ENCODE data around the gene TRPM6. TPM values are rescaled to one million over a fixed set of nuclear protein-coding genes. Genes with fewer than 3 reads are reported as not detected.
"Not testable (repeated sequence)": the region's sequence is repeated elsewhere in the genome, so short reads cannot be mapped to it uniquely, and the experiment has no call there.

The TRPM6 gene
- total and polyA plus RNA-seq, 2 experiments from 2014 or later, result not detected

DNA sequence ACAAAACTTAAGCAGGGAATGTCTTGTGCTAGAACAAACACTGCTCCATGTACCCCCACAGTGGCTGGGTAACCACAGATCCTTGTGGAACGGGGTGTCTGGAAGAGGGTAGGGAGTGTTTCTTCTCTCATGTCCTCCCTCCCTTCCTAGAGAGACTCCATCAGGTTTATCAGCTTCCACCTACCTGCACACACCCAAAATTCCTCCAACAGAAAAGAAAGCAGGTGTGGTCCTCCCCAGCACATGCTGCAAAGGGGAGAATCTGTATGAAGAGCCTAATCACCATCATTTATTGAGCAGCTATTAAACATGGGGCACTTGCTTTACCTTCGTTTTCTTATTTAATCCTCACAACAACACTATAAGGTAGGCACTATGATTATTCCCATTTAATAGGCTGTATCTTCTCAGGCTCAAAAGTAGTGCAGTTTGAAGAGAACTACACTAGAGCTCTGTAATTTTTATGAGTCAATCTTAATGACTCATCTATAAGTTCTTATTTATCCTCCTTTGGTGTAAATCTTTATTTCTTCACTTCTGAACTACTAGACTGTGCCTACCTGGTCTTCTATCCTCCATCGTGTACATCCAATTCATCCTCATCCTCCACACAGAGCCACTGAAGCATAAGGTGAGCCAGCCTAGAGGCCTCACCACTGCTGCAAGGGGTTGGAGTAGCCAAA, 33.4 kb upstream of the TRPM6 start:
- H4K20me1 ChIP-seq (ENCODE audit: insufficient read depth), result no peaks in the 10 kb centered on the region
- 26 to 34% methylated on average over 3 of the region's 3 CpGs for WGBS, 2 experiments (ENCODE audit: low coverage in 1 of 2, low lambda C conversion rate in 2 of 2, missing lambda C conversion rate in 2 of 2)

DNA sequence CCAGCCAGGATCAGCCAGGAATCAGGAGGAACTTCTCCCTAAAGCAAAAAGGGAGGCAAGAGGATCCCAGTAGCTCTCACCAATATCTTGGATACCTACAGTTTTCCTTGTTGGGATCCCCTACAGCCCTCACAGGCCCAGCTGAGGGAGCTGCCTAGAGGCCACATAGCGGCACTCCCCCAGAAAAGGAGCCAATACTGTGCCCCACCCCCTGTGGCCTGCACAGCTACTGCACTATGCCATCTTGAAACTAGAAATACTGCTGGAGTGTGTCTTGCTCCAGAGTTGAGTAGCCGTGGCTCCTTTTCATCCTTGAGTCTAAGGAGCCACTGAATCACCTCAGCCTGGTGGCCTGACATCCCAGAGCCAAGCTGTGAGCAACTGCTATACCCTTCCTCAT, 22.3 kb upstream of the TRPM6 start:
- Histone ChIP-seq H3K4me2 (ENCODE audit: unreplicated experiment) (no peak overlapping the region), H3K9ac (no peak overlapping the region), H3K9me3 (ENCODE audit: low read depth) (no peaks in the 10 kb centered on the region), H3K4me3 (no peak overlapping the region), H2AFZ (no peak overlapping the region), H3K36me3 (ENCODE audit: low read depth) (no peaks in the 10 kb centered on the region), H3K4me1 (ENCODE audit: insufficient read depth) (no peaks in the 10 kb centered on the region), H3F3A (ENCODE audit: insufficient read depth) (no peaks in the 10 kb centered on the region), H4K20me1 (ENCODE audit: insufficient read depth) (no peaks in the 10 kb centered on the region), H3K27me3 (replicated peaks; ENCODE audit: insufficient read depth) (no peaks in the 10 kb centered on the region), H3K27ac (no peak overlapping the region), H3K79me2 (ENCODE audit: insufficient read depth) (no peaks in the 10 kb centered on the region), H3K9me2 (ENCODE audit: insufficient read depth) (no peaks in the 10 kb centered on the region)
- 29 to 38% methylated on average over 2 of the region's 2 CpGs for WGBS, 2 experiments (ENCODE audit: low coverage in 1 of 2, low lambda C conversion rate in 2 of 2, missing lambda C conversion rate in 2 of 2)
- no peak for DNase-seq
- in situ Hi-C loops (cut with MboI), result no loop called here
- no peak for TF ChIP-seq EZH2phosphoT487 (IDR thresholded peaks at IDR 0.05; ENCODE audit: insufficient read depth, low read depth)
- no peak for TF ChIP-seq EZH2 (IDR thresholded peaks at IDR 0.05; ENCODE audit: insufficient read depth, poor library complexity, severe bottlenecking)

More for the DNA sequence above, 33.4 kb upstream of the TRPM6 start:
- H3K9me3 ChIP-seq (ENCODE audit: low read depth), result no peaks in the 10 kb centered on the region
- no peak overlapping the region for H3K27ac ChIP-seq
- DNase-seq, result peak; percentile 12
- in situ Hi-C loops (cut with MboI), result no loop called here
- no peak overlapping the region for H3K4me3 ChIP-seq
- TF ChIP-seq EZH2 (IDR thresholded peaks at IDR 0.05; ENCODE audit: insufficient read depth, poor library complexity, severe bottlenecking) (no peak), EZH2phosphoT487 (IDR thresholded peaks at IDR 0.05; ENCODE audit: insufficient read depth, low read depth) (no peak)
- no peaks in the 10 kb centered on the region for H3K79me2 ChIP-seq (ENCODE audit: insufficient read depth)
- no peaks in the 10 kb centered on the region for H3K27me3 ChIP-seq (replicated peaks; ENCODE audit: insufficient read depth)
- no peak overlapping the region for H2AFZ ChIP-seq
- no peak overlapping the region for H3K4me2 ChIP-seq (ENCODE audit: unreplicated experiment)
- no peak overlapping the region for H3K9ac ChIP-seq
- no peaks in the 10 kb centered on the region for H3K36me3 ChIP-seq (ENCODE audit: low read depth)
- H3F3A ChIP-seq (ENCODE audit: insufficient read depth), result no peaks in the 10 kb centered on the region
- H3K9me2 ChIP-seq (ENCODE audit: insufficient read depth), result 0 out of 2 replicates have a peak, but pooled peaks cover 4% of the 10 kb centered on the region
- no peaks in the 10 kb centered on the region for H3K4me1 ChIP-seq (ENCODE audit: insufficient read depth)

DNA sequence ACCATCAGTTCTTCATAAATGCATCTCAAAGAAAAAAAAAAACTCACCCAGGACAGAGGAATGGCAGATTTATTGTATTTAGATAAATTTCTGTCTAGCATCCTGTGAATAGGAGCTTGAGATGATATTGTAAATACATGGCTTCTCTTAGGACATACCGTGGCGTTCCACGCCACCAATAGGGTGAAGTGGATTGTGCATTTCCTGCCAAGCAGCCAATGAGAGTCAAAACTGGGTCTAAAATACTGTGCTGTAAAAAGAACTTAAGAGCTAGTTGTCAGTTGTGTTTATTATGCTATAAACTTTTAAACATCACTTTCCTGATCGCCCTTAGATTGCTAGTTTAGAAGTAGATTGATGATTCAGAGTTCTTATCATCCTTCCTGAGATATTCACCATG, 20.9 kb upstream of the TRPM6 start:
- H3K27ac ChIP-seq, result no peak overlapping the region
- no peaks in the 10 kb centered on the region for H3K9me3 ChIP-seq (ENCODE audit: low read depth)
- in situ Hi-C loops (cut with MboI), result no loop called here
- no peaks in the 10 kb centered on the region for H3K4me1 ChIP-seq (ENCODE audit: insufficient read depth)
- H2AFZ ChIP-seq, result no peak overlapping the region
- no peaks in the 10 kb centered on the region for H3K27me3 ChIP-seq (replicated peaks; ENCODE audit: insufficient read depth)
- WGBS, 2 experiments (ENCODE audit: low coverage in 1 of 2, low lambda C conversion rate in 2 of 2, missing lambda C conversion rate in 2 of 2), result 31 to 41% methylated on average over 4 of the region's 4 CpGs
- no peak overlapping the region for H3K4me2 ChIP-seq (ENCODE audit: unreplicated experiment)
- no peaks in the 10 kb centered on the region for H3K79me2 ChIP-seq (ENCODE audit: insufficient read depth)
- H3K9me2 ChIP-seq (ENCODE audit: insufficient read depth), result no peaks in the 10 kb centered on the region
- no peak overlapping the region for H3K4me3 ChIP-seq
- no peak for DNase-seq
- H3K36me3 ChIP-seq (ENCODE audit: low read depth), result no peaks in the 10 kb centered on the region
- H3F3A ChIP-seq (ENCODE audit: insufficient read depth), result no peaks in the 10 kb centered on the region
- H4K20me1 ChIP-seq (ENCODE audit: insufficient read depth), result no peaks in the 10 kb centered on the region
- no peak overlapping the region for H3K9ac ChIP-seq
- TF ChIP-seq EZH2 (IDR thresholded peaks at IDR 0.05; ENCODE audit: insufficient read depth, poor library complexity, severe bottlenecking) (no peak), EZH2phosphoT487 (IDR thresholded peaks at IDR 0.05; ENCODE audit: insufficient read depth, low read depth) (no peak)

DNA sequence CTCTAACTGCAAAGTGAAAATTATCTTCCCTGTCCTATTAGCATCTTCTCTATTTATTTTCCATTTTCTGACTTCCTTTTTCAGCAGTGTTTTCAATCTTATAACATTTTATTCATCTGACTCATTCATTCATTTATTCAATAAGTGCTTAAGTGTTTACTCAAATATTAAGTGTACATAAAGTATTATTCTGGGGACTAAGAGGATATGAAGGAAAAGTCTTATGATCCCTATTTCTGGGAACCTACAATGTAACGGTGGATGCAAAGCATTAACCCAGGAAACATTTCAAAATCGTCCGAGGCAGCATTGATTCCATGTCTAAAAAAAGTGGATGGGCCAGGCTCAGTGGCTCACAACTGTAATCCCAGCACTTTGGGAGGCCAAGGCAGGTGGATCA, 19.4 kb upstream of the TRPM6 start:
- no peaks in the 10 kb centered on the region for H3K9me2 ChIP-seq (ENCODE audit: insufficient read depth)
- H4K20me1 ChIP-seq (ENCODE audit: insufficient read depth), result no peaks in the 10 kb centered on the region
- H3K9me3 ChIP-seq (ENCODE audit: low read depth), result no peaks in the 10 kb centered on the region
- no peaks in the 10 kb centered on the region for H3K27me3 ChIP-seq (replicated peaks; ENCODE audit: insufficient read depth)
- H3K36me3 ChIP-seq (ENCODE audit: low read depth), result no peaks in the 10 kb centered on the region
- no peaks in the 10 kb centered on the region for H3K4me1 ChIP-seq (ENCODE audit: insufficient read depth)
- no peaks in the 10 kb centered on the region for H3K79me2 ChIP-seq (ENCODE audit: insufficient read depth)
- H3K4me3 ChIP-seq, result no peak overlapping the region
- H3F3A ChIP-seq (ENCODE audit: insufficient read depth), result no peaks in the 10 kb centered on the region
- H3K27ac ChIP-seq, result no peak overlapping the region
- H2AFZ ChIP-seq, result no peak overlapping the region
- no peak overlapping the region for H3K4me2 ChIP-seq (ENCODE audit: unreplicated experiment)
- in situ Hi-C loops (cut with MboI), result no loop called here
- WGBS, 2 experiments (ENCODE audit: low coverage in 1 of 2, low lambda C conversion rate in 2 of 2, missing lambda C conversion rate in 2 of 2), result 64 to 69% methylated on average over 3 of the region's 3 CpGs
- no peak overlapping the region for H3K9ac ChIP-seq
- DNase-seq, result no peak
- TF ChIP-seq EZH2phosphoT487 (IDR thresholded peaks at IDR 0.05; ENCODE audit: insufficient read depth, low read depth), result no peak
- no peak for TF ChIP-seq EZH2 (IDR thresholded peaks at IDR 0.05; ENCODE audit: insufficient read depth, poor library complexity, severe bottlenecking)

DNA sequence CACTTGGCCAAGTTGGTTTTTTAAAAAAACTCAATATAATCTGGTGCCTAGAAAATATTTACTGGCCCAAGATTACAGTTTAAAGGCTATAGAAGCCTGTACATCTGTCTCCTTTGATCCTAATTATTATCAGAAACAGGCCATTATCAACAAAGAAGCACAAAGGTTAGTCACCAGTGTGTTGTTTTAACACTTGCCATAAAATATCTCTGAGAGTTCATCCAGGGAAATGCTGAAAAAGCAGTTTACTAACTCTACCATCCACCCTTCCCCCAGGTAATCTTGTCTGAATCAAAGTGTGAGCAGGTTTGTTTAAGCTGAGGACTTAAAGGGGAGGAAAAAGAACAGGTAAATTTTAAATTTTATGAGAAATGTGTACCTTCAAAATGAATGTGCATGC, 13.3 kb upstream of the TRPM6 start:
- no peak overlapping the region for H3K9ac ChIP-seq
- no peaks in the 10 kb centered on the region for H3K27me3 ChIP-seq (replicated peaks; ENCODE audit: insufficient read depth)
- H4K20me1 ChIP-seq (ENCODE audit: insufficient read depth), result no peaks in the 10 kb centered on the region
- H3K4me3 ChIP-seq, result no peak overlapping the region
- H3K4me2 ChIP-seq (ENCODE audit: unreplicated experiment), result no peak overlapping the region
- H3K36me3 ChIP-seq (ENCODE audit: low read depth), result no peaks in the 10 kb centered on the region
- no peaks in the 10 kb centered on the region for H3K4me1 ChIP-seq (ENCODE audit: insufficient read depth)
- H3K79me2 ChIP-seq (ENCODE audit: insufficient read depth), result no peaks in the 10 kb centered on the region
- H2AFZ ChIP-seq, result no peak overlapping the region
- no peaks in the 10 kb centered on the region for H3K9me2 ChIP-seq (ENCODE audit: insufficient read depth)
- H3K9me3 ChIP-seq (ENCODE audit: low read depth), result no peaks in the 10 kb centered on the region
- no peak for DNase-seq
- no peak overlapping the region for H3K27ac ChIP-seq
- in situ Hi-C loops (cut with MboI), result no loop called here
- TF ChIP-seq EZH2 (IDR thresholded peaks at IDR 0.05; ENCODE audit: insufficient read depth, poor library complexity, severe bottlenecking), result no peak
- no peak for TF ChIP-seq EZH2phosphoT487 (IDR thresholded peaks at IDR 0.05; ENCODE audit: insufficient read depth, low read depth)
- H3F3A ChIP-seq (ENCODE audit: insufficient read depth), result no peaks in the 10 kb centered on the region

DNA sequence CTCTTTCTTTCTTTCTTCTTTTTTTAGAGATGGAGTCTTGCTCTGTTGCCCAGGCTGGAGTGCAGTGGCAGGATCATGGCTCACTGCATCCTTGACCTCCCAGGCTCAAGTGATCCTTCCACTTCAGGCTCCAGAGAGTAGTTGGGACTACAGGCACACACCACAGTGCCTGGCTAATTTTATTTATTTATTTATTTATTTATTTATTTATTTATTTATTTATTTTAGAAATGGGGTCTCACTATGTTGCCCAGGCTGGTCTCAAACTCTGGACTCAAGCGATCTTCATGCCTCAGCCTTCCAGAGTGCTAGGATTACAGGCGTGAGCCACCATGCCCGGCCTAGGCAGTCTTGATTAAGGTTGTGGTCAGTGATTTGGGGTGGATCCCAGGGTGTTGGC, 728 bp upstream of the TRPM6 start:
- H3K4me1 ChIP-seq (ENCODE audit: insufficient read depth); H3K36me3 ChIP-seq (ENCODE audit: low read depth); H3K4me2 ChIP-seq (ENCODE audit: unreplicated experiment); H3K27me3 ChIP-seq (replicated peaks; ENCODE audit: insufficient read depth); H3K9ac ChIP-seq; H3K27ac ChIP-seq; H3K4me3 ChIP-seq; in situ Hi-C loops (cut with MboI); H3F3A ChIP-seq (ENCODE audit: insufficient read depth); H3K9me2 ChIP-seq (ENCODE audit: insufficient read depth); H4K20me1 ChIP-seq (ENCODE audit: insufficient read depth); H3K79me2 ChIP-seq (ENCODE audit: insufficient read depth); DNase-seq; H3K9me3 ChIP-seq (ENCODE audit: low read depth); H2AFZ ChIP-seq: not testable (repeated sequence)
- WGBS, 2 experiments (ENCODE audit: low coverage in 1 of 2, low lambda C conversion rate in 2 of 2, missing lambda C conversion rate in 2 of 2), result 73 to 83% methylated on average over 3 of the region's 3 CpGs
